OCI-LY3 (cell line): ENCODE data around the gene FZD2.

ENCODE experiments used
- H2AFZ ChIP-seq: fragments of 200-600, 300-600 bp; shearing (Covaris generic); 2 replicates; pipeline ENCODE4 v1.6.0; 2014; ENCODE audit warnings: antibody characterized with exemption, low read depth, low read length
- H3K27ac ChIP-seq: fragments of 200-600, 300-600 bp; sonication (generic); 2 replicates; pipeline ENCODE4 v1.5.1; 2014; ENCODE audit warnings: mild to moderate bottlenecking, low read length, moderate library complexity, mixed read lengths
- H3K27me3 ChIP-seq: fragments of 200-600, 300-600 bp; sonication (generic); 2 replicates; pipeline ENCODE4 v1.6.1; 2014; ENCODE audit warnings: low read depth, low read length, mixed read lengths
- H3K36me3 ChIP-seq: fragments of 200-600, 300-600 bp; sonication (generic); replicated peaks from 2 replicates; pipeline ENCODE3; 2014; ENCODE audit warnings: low read depth, low read length, mixed read lengths
- H3K4me1 ChIP-seq: fragments of 300-600, 200-600 bp; sonication (generic); 2 replicates; pipeline ENCODE4 v1.6.1; 2014; ENCODE audit warnings: low read length, mixed read lengths
- H3K4me2 ChIP-seq: fragments of 200-600, 300-600 bp; sonication (generic); 2 replicates; pipeline ENCODE4 v1.6.1; 2014; ENCODE audit warnings: low read length, mixed read lengths
- H3K4me3 ChIP-seq: fragments of 300-600, 200-600 bp; sonication (generic); 2 replicates; pipeline ENCODE4 v1.5.1; 2014; ENCODE audit warnings: antibody characterized with exemption, mild to moderate bottlenecking, low read length, moderate library complexity
- H3K79me2 ChIP-seq: fragments of 300-600, 200-600 bp; shearing (Covaris generic); 2 replicates; pipeline ENCODE4 v1.6.1; 2014; ENCODE audit warnings: mild to moderate bottlenecking, low read length, mixed read lengths
- H3K9ac ChIP-seq: fragments of 300-600, 200-600 bp; shearing (Covaris generic); 2 replicates; pipeline ENCODE4 v1.6.0; 2014; ENCODE audit warnings: mild to moderate bottlenecking, low read length, moderate library complexity
- H3K9me3 ChIP-seq: fragments of 200-600, 300-600 bp; shearing (Covaris generic); 2 replicates; pipeline ENCODE4 v1.6.1; 2014; ENCODE audit warnings: low read length, mixed read lengths; ENCODE audit not compliant: insufficient read depth
- H4K20me1 ChIP-seq: fragments of 200-600, 300-600 bp; sonication (generic); 2 replicates; pipeline ENCODE4 v1.6.1; 2016; ENCODE audit warnings: low read length, mixed read lengths; ENCODE audit not compliant: insufficient read depth
- CTCF ChIP-seq: fragments of 200-600, 300-600 bp; sonication (generic); IDR thresholded peaks from 2 replicates; pipeline ENCODE4 v1.5.1; 2014; ENCODE audit warnings: antibody characterized with exemption, low read length, low read depth
- EZH2phosphoT487 ChIP-seq: fragments of 200-600 bp; shearing (Covaris generic); IDR thresholded peaks from 2 replicates; pipeline ENCODE4 v1.6.1; 2018; ENCODE audit warnings: antibody characterized with exemption, mixed run types, low read depth

Gene FZD2

DNA sequence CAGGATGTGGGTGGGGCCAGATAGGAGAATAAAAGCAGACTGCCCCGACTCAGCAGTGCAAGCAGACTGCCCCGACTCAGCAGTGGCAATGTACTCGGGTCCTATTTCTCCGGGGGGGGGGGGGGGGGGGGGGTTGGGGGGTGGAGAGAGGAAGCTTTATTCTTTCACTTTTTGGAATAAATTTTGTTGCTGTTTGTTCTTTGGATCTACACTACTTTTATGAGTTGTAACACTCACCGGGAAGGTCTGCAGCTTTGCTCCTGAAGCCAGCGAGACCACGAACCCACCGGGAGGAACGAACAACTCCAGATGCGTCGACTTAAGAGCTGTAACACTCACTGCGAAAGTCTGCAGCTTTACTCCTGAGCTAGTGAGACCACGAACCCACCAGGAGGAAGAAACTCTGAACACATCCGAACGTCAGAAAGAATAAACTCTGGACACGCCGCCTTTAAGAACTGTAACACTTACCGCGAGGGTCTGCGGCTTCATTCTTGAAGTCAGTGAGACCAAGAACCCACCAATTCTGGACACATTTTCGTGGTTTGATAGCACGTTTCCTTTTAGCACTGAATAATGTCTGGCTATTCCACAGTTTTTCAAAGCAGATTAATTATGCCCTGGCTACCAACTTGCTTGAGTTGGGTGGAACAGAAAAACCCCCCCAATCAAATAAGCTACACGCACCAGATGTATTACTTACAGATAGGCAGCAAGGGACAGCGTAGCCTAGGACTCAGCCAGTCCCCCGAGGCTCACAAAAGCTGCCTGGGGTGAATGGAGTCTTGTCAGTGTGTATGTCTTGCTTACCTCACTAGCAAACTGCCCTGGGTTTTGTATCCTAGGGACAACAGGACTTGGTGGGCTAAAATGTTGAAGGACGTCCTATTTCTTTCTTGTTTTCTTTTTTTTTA lies 11.9 kb downstream of the FZD2 start:
- H3K4me3 ChIP-seq, result no peak overlapping the region

GRCh38 chr17:44572801-44573200 lies 15.5 kb downstream of the FZD2 start:
- no peaks in the 10 kb centered on the region for H3K36me3 ChIP-seq
- H2AFZ ChIP-seq, result no peak overlapping the region
- no peak overlapping the region for H3K27ac ChIP-seq
- H3K4me3 ChIP-seq, result no peak overlapping the region
- no peaks in the 10 kb centered on the region for H3K9me3 ChIP-seq
- no peak overlapping the region for H3K9ac ChIP-seq
- H4K20me1 ChIP-seq, result no peaks in the 10 kb centered on the region
- H3K4me2 ChIP-seq, result no peak overlapping the region
- TF ChIP-seq CTCF (no peak), EZH2phosphoT487 (no peak)
- H3K27me3 ChIP-seq, result no peaks in the 10 kb centered on the region; the same call in 1 of the 2 replicates
- no peaks in the 10 kb centered on the region for H3K79me2 ChIP-seq
- H3K4me1 ChIP-seq, result no peaks in the 10 kb centered on the region

More for the DNA sequence above, 11.9 kb downstream of the FZD2 start:
- no peak overlapping the region for H2AFZ ChIP-seq
- H3K9ac ChIP-seq, result no peak overlapping the region
- no peak overlapping the region for H3K27ac ChIP-seq
- H3K4me2 ChIP-seq, result no peak overlapping the region
- no peaks in the 10 kb centered on the region for H3K79me2 ChIP-seq
- no peaks in the 10 kb centered on the region for H4K20me1 ChIP-seq
- no peaks in the 10 kb centered on the region for H3K4me1 ChIP-seq
- H3K36me3 ChIP-seq, result no peaks in the 10 kb centered on the region
- H3K9me3 ChIP-seq, result peaks cover 4% of the 10 kb centered on the region; the same call in 1 of the 2 replicates
- no peaks in the 10 kb centered on the region; the same call in 1 of the 2 replicates for H3K27me3 ChIP-seq
- TF ChIP-seq CTCF, result no peak
- TF ChIP-seq EZH2phosphoT487, result no peak

DNA sequence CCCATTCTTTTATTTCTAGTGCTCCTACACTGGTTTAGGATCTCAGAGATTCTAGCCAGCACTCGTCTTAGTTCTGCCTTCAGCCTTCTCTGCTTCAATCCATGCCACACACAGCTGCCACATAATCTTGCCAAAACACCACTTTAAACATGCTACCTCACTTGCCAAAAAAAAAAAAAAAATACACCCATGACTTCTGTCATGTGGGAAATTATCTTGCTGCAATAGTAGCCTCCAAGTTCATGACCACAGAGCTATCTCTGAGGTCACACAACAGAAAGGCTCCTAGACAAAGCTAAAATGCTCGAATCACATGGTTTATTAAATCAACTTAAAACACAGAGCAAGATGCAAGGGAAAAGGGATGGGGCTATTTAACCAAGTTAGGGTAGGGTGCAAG lies 18.1 kb downstream of the FZD2 start:
- H3K4me2 ChIP-seq, result no peak overlapping the region
- H3K79me2 ChIP-seq, result no peaks in the 10 kb centered on the region
- H3K9ac ChIP-seq, result no peak overlapping the region
- H2AFZ ChIP-seq, result no peak overlapping the region
- H4K20me1 ChIP-seq, result no peaks in the 10 kb centered on the region
- no peaks in the 10 kb centered on the region for H3K36me3 ChIP-seq
- TF ChIP-seq EZH2phosphoT487 (no peak), CTCF (no peak)
- H3K27me3 ChIP-seq, result peaks cover 15% of the 10 kb centered on the region
- H3K9me3 ChIP-seq, result no peaks in the 10 kb centered on the region
- H3K27ac ChIP-seq, result no peak overlapping the region
- no peaks in the 10 kb centered on the region for H3K4me1 ChIP-seq
- no peak overlapping the region for H3K4me3 ChIP-seq

DNA sequence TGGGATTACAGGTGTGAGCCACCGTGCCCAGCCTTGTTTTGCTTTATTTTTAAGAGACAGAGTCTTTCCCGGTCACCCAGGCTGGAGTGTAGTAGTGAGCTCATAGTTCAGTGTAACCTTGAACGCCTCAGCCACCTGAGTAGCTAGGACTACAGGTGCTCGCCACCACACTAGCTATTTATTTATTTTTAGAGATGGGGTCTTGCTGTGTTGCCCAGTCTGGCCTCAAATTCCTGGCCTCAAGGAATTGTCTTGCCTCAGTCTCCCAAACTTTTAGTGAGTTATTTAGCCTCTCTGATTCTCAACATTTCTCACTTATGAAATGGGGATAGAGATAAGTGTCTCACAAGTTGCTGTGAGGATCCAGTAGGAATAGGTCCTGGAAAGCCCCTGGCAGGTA lies 21.7 kb downstream of the FZD2 start:
- TF ChIP-seq CTCF (no peak), EZH2phosphoT487 (no peak)
- H3K4me3 ChIP-seq, result no peak overlapping the region
- H2AFZ ChIP-seq, result no peak overlapping the region
- H3K36me3 ChIP-seq, result no peaks in the 10 kb centered on the region
- H3K27ac ChIP-seq, result no peak overlapping the region
- no peaks in the 10 kb centered on the region for H3K4me1 ChIP-seq
- no peak overlapping the region for H3K9ac ChIP-seq
- no peak overlapping the region for H3K4me2 ChIP-seq
- H3K9me3 ChIP-seq, result no peaks in the 10 kb centered on the region
- H4K20me1 ChIP-seq, result no peaks in the 10 kb centered on the region
- peaks cover 19% of the 10 kb centered on the region for H3K27me3 ChIP-seq
- H3K79me2 ChIP-seq, result no peaks in the 10 kb centered on the region
